ENCODE results near the gene OR52B6. TPM values are rescaled to one million over a fixed set of nuclear protein-coding genes. Genes with fewer than 3 reads are reported as not detected.

OR52B6 gene
- total RNA-seq, 1 donor from 2014 or later, result not detected

DNA sequence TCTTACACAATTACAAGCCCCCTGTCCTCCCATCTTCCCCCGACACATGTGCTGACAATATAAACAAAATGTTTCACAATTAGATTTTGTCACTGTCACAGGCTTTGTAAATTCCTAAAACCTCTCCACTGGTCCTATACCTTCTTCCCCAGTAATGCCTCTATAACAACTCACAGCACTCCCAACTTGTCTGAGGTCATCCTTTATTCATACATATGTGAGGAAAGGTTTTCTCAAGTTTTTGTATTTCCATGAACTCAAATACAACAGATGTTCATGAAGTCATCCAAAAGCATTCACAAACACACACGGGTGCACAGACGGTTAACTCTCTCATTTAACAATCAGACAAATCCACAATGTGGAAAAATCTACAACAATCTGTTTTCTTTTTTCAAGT lies 34.2 kb upstream of the OR52B6 start:
- no peak for DNase-seq (ENCODE audit: low spot score, unreplicated experiment)
- Mint-ChIP-seq H3K36me3 (ENCODE audit: insufficient read depth) (no peaks in the 10 kb centered on the region), H3K9me3 (ENCODE audit: low read depth) (no peaks in the 10 kb centered on the region), H3K4me3 (ENCODE audit: low read depth) (no peak overlapping the region), H3K27me3 (no peaks in the 10 kb centered on the region), H3K27ac (no peak overlapping the region), H3K4me1 (ENCODE audit: low read depth) (no peaks in the 10 kb centered on the region)
- TF ChIP-seq, protein P1, sequence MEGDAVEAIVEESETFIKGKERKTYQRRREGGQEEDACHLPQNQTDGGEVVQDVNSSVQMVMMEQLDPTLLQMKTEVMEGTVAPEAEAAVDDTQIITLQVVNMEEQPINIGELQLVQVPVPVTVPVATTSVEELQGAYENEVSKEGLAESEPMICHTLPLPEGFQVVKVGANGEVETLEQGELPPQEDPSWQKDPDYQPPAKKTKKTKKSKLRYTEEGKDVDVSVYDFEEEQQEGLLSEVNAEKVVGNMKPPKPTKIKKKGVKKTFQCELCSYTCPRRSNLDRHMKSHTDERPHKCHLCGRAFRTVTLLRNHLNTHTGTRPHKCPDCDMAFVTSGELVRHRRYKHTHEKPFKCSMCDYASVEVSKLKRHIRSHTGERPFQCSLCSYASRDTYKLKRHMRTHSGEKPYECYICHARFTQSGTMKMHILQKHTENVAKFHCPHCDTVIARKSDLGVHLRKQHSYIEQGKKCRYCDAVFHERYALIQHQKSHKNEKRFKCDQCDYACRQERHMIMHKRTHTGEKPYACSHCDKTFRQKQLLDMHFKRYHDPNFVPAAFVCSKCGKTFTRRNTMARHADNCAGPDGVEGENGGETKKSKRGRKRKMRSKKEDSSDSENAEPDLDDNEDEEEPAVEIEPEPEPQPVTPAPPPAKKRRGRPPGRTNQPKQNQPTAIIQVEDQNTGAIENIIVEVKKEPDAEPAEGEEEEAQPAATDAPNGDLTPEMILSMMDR (IDR thresholded peaks at IDR 0.05; ENCODE audit: unreplicated experiment), result no peak

DNA sequence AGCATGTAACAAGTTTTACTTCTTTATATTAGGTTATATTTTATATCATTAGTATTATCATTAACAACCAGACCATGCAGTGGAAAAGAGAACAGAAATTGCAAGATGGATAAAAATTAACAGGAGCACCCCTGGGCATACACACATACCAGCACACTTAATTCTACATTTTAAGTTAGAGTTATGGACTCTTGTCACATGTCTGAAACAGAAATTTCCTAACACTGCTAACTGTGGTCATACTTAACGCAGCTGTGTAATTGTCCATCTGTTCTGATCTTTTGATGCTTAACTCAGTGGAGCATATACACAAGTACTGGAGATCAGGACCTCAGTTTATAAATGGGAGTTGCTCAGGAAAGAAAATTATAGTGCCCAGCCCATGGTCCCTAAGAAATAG lies 32.7 kb upstream of the OR52B6 start:
- H3K27ac Mint-ChIP-seq, result no peak overlapping the region
- H3K27me3 Mint-ChIP-seq, result no peaks in the 10 kb centered on the region
- H3K36me3 Mint-ChIP-seq (ENCODE audit: insufficient read depth), result no peaks in the 10 kb centered on the region
- DNase-seq (ENCODE audit: low spot score, unreplicated experiment), result no peak
- no peak overlapping the region for H3K4me3 Mint-ChIP-seq (ENCODE audit: low read depth)
- H3K4me1 Mint-ChIP-seq (ENCODE audit: low read depth), result no peaks in the 10 kb centered on the region
- H3K9me3 Mint-ChIP-seq (ENCODE audit: low read depth), result no peaks in the 10 kb centered on the region
- TF ChIP-seq, protein P1 (IDR thresholded peaks at IDR 0.05; ENCODE audit: unreplicated experiment), result no peak

DNA sequence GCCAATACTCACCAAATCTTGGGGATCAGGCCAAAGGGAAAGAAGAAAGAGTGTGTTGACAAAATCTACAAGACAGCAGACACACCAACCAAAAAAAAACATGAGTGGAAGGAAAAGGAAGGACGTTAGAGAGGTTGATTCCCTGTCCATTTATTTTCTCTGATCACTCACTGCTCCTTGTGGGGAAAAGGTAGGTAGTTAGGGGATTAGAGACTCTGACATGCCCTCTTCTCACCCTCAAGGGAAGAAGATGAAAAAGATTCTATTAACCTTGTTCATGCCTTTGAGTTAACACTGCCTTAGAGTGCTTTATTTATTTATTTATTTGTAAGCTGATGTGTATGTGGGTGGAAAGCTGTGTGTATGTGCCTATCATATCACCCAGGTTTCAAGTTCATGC lies 32.2 kb upstream of the OR52B6 start, which contains the start of gene OR52H1:
OR52H1 (minus strand) TSS at position 101 of the 400 bp plus-strand sequence. CDS start 3,035 bp downstream, outside the sequence.
- H3K4me1 Mint-ChIP-seq (ENCODE audit: low read depth), result no peaks in the 10 kb centered on the region
- no peak for DNase-seq (ENCODE audit: low spot score, unreplicated experiment)
- no peak within 1 kb of the TSS for H3K4me3 Mint-ChIP-seq (ENCODE audit: low read depth)
- H3K27me3 Mint-ChIP-seq, result no peaks in the 10 kb centered on the region
- TF ChIP-seq, protein P1 (IDR thresholded peaks at IDR 0.05; ENCODE audit: unreplicated experiment), result no peak
- H3K27ac Mint-ChIP-seq, result no peak within 1 kb of the TSS
- H3K9me3 Mint-ChIP-seq (ENCODE audit: low read depth), result no peaks in the 10 kb centered on the region
- no peaks in the 10 kb centered on the region for H3K36me3 Mint-ChIP-seq (ENCODE audit: insufficient read depth)

DNA sequence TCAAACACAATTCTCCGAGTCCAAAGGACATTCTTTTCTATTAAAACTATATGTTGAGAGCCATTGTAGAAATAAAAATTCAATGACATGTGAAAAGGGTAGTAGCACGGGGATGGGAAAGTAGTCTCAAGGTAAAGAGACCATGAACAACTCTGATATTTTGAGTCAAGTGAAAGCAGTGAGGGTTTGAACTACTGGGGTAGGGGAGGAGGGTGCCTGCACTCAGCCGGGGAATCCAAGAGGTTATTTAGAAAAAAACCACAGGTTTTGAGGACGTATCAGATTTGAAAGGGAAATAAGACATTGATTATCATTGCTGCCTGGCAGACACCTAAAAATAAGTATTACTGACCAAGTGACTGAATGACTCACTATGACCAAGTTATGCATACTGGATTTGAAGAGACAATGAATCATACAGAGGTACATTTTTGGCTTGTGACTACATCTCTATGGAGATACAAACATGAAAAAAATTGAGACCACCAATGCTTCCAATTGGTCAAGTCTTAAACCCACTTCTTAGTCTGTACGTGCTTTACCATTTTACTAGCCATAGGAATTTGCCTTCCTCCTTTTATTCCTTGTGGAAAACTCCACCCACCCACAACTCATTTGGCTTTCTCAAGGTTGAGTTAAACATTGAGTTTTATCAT lies 30.1 kb upstream of the OR52B6 start:
- Mint-ChIP-seq H3K4me1 (ENCODE audit: low read depth) (no peaks in the 10 kb centered on the region), H3K9me3 (ENCODE audit: low read depth) (no peaks in the 10 kb centered on the region), H3K27me3 (no peaks in the 10 kb centered on the region), H3K4me3 (ENCODE audit: low read depth) (no peak overlapping the region), H3K36me3 (ENCODE audit: insufficient read depth) (no peaks in the 10 kb centered on the region), H3K27ac (no peak overlapping the region)
- TF ChIP-seq, protein P1 (IDR thresholded peaks at IDR 0.05; ENCODE audit: unreplicated experiment), result no peak
- no peak for DNase-seq (ENCODE audit: low spot score, unreplicated experiment)

DNA sequence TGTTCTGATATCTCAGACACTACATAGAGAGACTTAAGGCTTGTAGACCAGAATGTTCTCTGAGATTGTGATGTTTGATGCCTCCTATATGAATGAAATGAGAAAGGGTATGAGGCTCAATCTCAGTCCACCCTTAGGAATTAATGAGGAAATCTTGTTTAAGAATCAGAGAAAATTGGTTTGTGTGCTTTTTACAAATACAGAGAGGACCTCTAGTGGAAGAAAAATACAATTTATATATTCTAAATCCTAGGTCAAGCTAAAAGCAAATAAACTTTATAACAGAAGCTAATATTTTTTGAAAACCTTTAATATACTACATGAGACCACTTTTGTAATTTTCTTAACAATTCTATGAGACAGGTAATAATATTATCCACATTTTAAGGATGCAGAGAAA lies 27.3 kb upstream of the OR52B6 start:
- H3K4me1 Mint-ChIP-seq (ENCODE audit: low read depth), result no peaks in the 10 kb centered on the region
- no peak for DNase-seq (ENCODE audit: low spot score, unreplicated experiment)
- H3K27me3 Mint-ChIP-seq, result no peaks in the 10 kb centered on the region
- H3K36me3 Mint-ChIP-seq (ENCODE audit: insufficient read depth), result no peaks in the 10 kb centered on the region
- H3K9me3 Mint-ChIP-seq (ENCODE audit: low read depth), result no peaks in the 10 kb centered on the region
- no peak overlapping the region for H3K4me3 Mint-ChIP-seq (ENCODE audit: low read depth)
- TF ChIP-seq, protein P1 (IDR thresholded peaks at IDR 0.05; ENCODE audit: unreplicated experiment), result peak; percentile 16
- H3K27ac Mint-ChIP-seq, result no peak overlapping the region
